CD4-positive, CD25-positive, alpha-beta regulatory T cell (primary cell): ENCODE measurements around the gene FZR1. TPM values are rescaled to one million over a fixed set of nuclear protein-coding genes. Genes with fewer than 3 reads are reported as not detected.
A peak's percentile ranks its signal among the peaks of the same experiment; 100 is the strongest.

ENCODE experiments used
- ATAC-seq, 2 donors: fragments of 150-1000 bp; cut with Tn5 transposase; one replicate each; pipeline ENCODE4 v1.10.0; 2021; ENCODE audit warnings: low read depth in 2 of 2, moderate number of reproducible peaks in 2 of 2, moderate library complexity in 1 of 2
- DNase-seq, 3 donors: peaks; one replicate each; pipeline versions ENCODE4 v3.0.0 to v3.0.0-alpha.2; 2012 to 2022; ENCODE audit warnings: mixed read lengths in 1 of 3
- H3K27ac ChIP-seq: one replicate; pipeline ENCODE4 v1.7.0; 2013; ENCODE audit warnings: mild to moderate bottlenecking, low read length; ENCODE audit not compliant: insufficient read depth, poor library complexity, severe bottlenecking
- H3K27me3 ChIP-seq: one replicate; pipeline ENCODE4 v1.7.0; 2013; ENCODE audit warnings: low read length; ENCODE audit not compliant: control insufficient read depth, insufficient read depth
- H3K36me3 ChIP-seq: one replicate; pipeline ENCODE4 v1.7.0; 2013; ENCODE audit warnings: mild to moderate bottlenecking, low read length, moderate library complexity; ENCODE audit not compliant: control insufficient read depth, insufficient read depth
- H3K4me1 ChIP-seq: 2 replicates; pipeline ENCODE4 v1.7.0; 2013; ENCODE audit warnings: mild to moderate bottlenecking, low read length; ENCODE audit not compliant: insufficient read depth, control insufficient read depth, poor library complexity, severe bottlenecking
- H3K4me3 ChIP-seq: one replicate; pipeline ENCODE4 v1.7.0; 2013; ENCODE audit warnings: low read depth, mild to moderate bottlenecking, low read length, moderate library complexity
- H3K9me3 ChIP-seq, 2 experiments: 1 replicate in 1 of 2; 2 replicates in 1 of 2; pipeline ENCODE4 v1.7.0; 2013; ENCODE audit warnings: low read length in 2 of 2, mild to moderate bottlenecking in 1 of 2, moderate library complexity in 1 of 2; ENCODE audit not compliant: control insufficient read depth in 2 of 2
- H3K27ac Mint-ChIP-seq, 3 donors: one replicate each; pipeline ENCODE4 v1.8.0; 2020 to 2022; ENCODE audit warnings: mild to moderate bottlenecking in 3 of 3, mixed read lengths in 3 of 3, moderate library complexity in 2 of 3
- H3K27me3 Mint-ChIP-seq: one replicate; pipeline ENCODE4 v1.8.0; 2022; ENCODE audit warnings: mild to moderate bottlenecking, mixed read lengths
- H3K36me3 Mint-ChIP-seq: one replicate; pipeline ENCODE4 v1.8.0; 2020; ENCODE audit warnings: mixed read lengths
- H3K4me1 Mint-ChIP-seq, 4 donors: one replicate each; pipeline ENCODE4 v1.8.0; 2020 to 2022; ENCODE audit warnings: mixed read lengths in 4 of 4, mild to moderate bottlenecking in 1 of 4
- H3K4me3 Mint-ChIP-seq, 4 donors: one replicate each; pipeline ENCODE4 v1.8.0; 2020 to 2022; ENCODE audit warnings: mild to moderate bottlenecking in 4 of 4, mixed read lengths in 4 of 4, moderate library complexity in 3 of 4
- H3K9me3 Mint-ChIP-seq, 7 donors: one replicate each; pipeline ENCODE4 v1.8.0; 2020 to 2022; ENCODE audit warnings: mixed read lengths in 7 of 7, mild to moderate bottlenecking in 3 of 7, moderate library complexity in 2 of 7
- polyA plus RNA-seq, 4 donors: library from polyadenylated mRNA; unstranded; fragments of 300-500 nt; fragmentation: Illumina TruSeq; gene quantifications; one replicate each; pipeline ENCODE4 v1.2.3, GENCODE V29; 2021
- total RNA-seq: library from RNA; stranded (reverse); gene quantifications from one replicate; pipeline ENCODE4 v1.2.3, GENCODE V29; 2022

FZR1 gene
- total and polyA plus RNA-seq, 5 donors from 2014 or later = 9.1 to 107 (median 10.7) TPM

- H3K9me3 Mint-ChIP-seq = peaks cover 0 to 2% (median 0%) of the 10 kb centered on the region in 7 donors
- no peaks in the 10 kb centered on the region for H3K36me3 Mint-ChIP-seq
- Histone ChIP-seq H3K4me3 (no peak overlapping the region), H3K4me1 (peaks cover 12% of the 10 kb centered on the region), H3K36me3 (no peaks in the 10 kb centered on the region), H3K27ac (no peak overlapping the region), H3K27me3 (no peaks in the 10 kb centered on the region), H3K9me3 (no peaks in the 10 kb centered on the region)
- H3K4me1 Mint-ChIP-seq = peaks cover 0 to 18% (median 7%) of the 10 kb centered on the region in 4 donors
- ATAC-seq (no peak), DNase-seq (no peak)
- H3K27me3 Mint-ChIP-seq = peaks cover 5% of the 10 kb centered on the region
- H3K27ac Mint-ChIP-seq = no peak overlapping the region
- H3K4me3 Mint-ChIP-seq = no peak overlapping the region
These were observed 28.6 kb upstream of the FZR1 start for GRCh38 chr19:3477506-3477905.

DNA sequence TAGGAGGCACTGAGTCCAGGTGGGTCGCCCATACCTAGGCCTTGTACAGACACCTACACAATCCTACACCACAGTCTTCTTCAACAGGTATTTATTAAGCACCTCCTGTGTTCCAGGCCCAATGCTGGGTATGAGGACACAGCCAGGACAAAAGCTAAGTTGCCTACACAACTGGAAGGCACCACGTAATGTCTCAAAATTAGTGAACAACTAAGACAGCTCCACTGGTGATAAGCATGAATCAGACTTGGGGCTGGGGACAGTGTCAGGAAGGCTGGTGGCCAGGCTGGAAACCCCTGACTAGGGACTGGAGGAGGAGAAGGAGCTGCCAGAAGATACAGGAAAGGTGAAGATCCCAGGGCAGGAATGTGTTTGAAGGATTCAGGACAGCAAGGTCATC is 28.2 kb upstream of the FZR1 start:
- Histone ChIP-seq H3K4me3 (no peak overlapping the region), H3K9me3 (no peaks in the 10 kb centered on the region), H3K27me3 (no peaks in the 10 kb centered on the region), H3K36me3 (no peaks in the 10 kb centered on the region), H3K4me1 (peaks cover 12% of the 10 kb centered on the region), H3K27ac (no peak overlapping the region)
- Mint-ChIP-seq H3K36me3 (no peaks in the 10 kb centered on the region), H3K4me1 (peaks cover 0 to 18% (median 7%) of the 10 kb centered on the region in 4 donors), H3K4me3 (peak overlapping the region in 3 of 4 donors; percentile 36 to 71 (median 55)), H3K27ac (peak overlapping the region in 1 of 3 donors; percentile 57), H3K27me3 (peaks cover 5% of the 10 kb centered on the region), H3K9me3 (peaks cover 0 to 2% (median 0%) of the 10 kb centered on the region in 7 donors)
- ATAC-seq (no peak), DNase-seq (no peak)

GRCh38 chr19:3478409-3479176 is 27.5 kb upstream of the FZR1 start:
- peak overlapping the region; percentile 36 to 79 (median 58) for H3K4me3 Mint-ChIP-seq
- Histone ChIP-seq H3K9me3 (no peaks in the 10 kb centered on the region), H3K27me3 (no peaks in the 10 kb centered on the region), H3K4me3 (no peak overlapping the region), H3K36me3 (no peaks in the 10 kb centered on the region), H3K27ac (no peak overlapping the region), H3K4me1 (peaks cover 12% of the 10 kb centered on the region)
- peaks cover 5% of the 10 kb centered on the region for H3K27me3 Mint-ChIP-seq
- H3K27ac Mint-ChIP-seq = peak overlapping the region; percentile 46 to 57 (median 52)
- H3K36me3 Mint-ChIP-seq = no peaks in the 10 kb centered on the region
- peak in 1 of 3 donors; percentile 43 for DNase-seq
- ATAC-seq = peak; percentile 11 to 14
- H3K4me1 Mint-ChIP-seq = peaks cover 0 to 18% (median 7%) of the 10 kb centered on the region in 4 donors
- H3K9me3 Mint-ChIP-seq = peaks cover 0 to 2% (median 0%) of the 10 kb centered on the region in 7 donors

GRCh38 chr19:3479177-3479833 is 26.8 kb upstream of the FZR1 start:
- ATAC-seq (peak; percentile 41 to 59), DNase-seq (peak; percentile 38 to 55 (median 50))
- Mint-ChIP-seq H3K27me3 (peaks cover 5% of the 10 kb centered on the region), H3K36me3 (no peaks in the 10 kb centered on the region), H3K27ac (peak overlapping the region in 1 of 3 donors; percentile 52), H3K4me3 (peak overlapping the region in 2 of 4 donors; percentile 38 to 44), H3K9me3 (no peaks in the 10 kb centered on the region), H3K4me1 (peaks cover 0 to 18% (median 7%) of the 10 kb centered on the region in 4 donors)
- Histone ChIP-seq H3K4me3 (no peak overlapping the region), H3K36me3 (no peaks in the 10 kb centered on the region), H3K9me3 (no peaks in the 10 kb centered on the region), H3K4me1 (peaks cover 12% of the 10 kb centered on the region), H3K27me3 (no peaks in the 10 kb centered on the region), H3K27ac (no peak overlapping the region)

GRCh38 chr19:3479834-3480215 is 26.3 kb upstream of the FZR1 start:
- H3K9me3 ChIP-seq = no peaks in the 10 kb centered on the region
- Mint-ChIP-seq H3K27ac (no peak overlapping the region), H3K4me1 (peaks cover 0 to 18% (median 7%) of the 10 kb centered on the region in 4 donors), H3K36me3 (no peaks in the 10 kb centered on the region), H3K4me3 (peak overlapping the region in 1 of 4 donors; percentile 22), H3K9me3 (no peaks in the 10 kb centered on the region), H3K27me3 (peaks cover 5% of the 10 kb centered on the region)
- H3K4me3 ChIP-seq = no peak overlapping the region
- H3K36me3 ChIP-seq = no peaks in the 10 kb centered on the region
- no peaks in the 10 kb centered on the region for H3K27me3 ChIP-seq
- no peak for ATAC-seq
- no peak overlapping the region for H3K27ac ChIP-seq
- DNase-seq = peak; percentile 26 to 41 (median 36)
- peaks cover 12% of the 10 kb centered on the region for H3K4me1 ChIP-seq

DNA sequence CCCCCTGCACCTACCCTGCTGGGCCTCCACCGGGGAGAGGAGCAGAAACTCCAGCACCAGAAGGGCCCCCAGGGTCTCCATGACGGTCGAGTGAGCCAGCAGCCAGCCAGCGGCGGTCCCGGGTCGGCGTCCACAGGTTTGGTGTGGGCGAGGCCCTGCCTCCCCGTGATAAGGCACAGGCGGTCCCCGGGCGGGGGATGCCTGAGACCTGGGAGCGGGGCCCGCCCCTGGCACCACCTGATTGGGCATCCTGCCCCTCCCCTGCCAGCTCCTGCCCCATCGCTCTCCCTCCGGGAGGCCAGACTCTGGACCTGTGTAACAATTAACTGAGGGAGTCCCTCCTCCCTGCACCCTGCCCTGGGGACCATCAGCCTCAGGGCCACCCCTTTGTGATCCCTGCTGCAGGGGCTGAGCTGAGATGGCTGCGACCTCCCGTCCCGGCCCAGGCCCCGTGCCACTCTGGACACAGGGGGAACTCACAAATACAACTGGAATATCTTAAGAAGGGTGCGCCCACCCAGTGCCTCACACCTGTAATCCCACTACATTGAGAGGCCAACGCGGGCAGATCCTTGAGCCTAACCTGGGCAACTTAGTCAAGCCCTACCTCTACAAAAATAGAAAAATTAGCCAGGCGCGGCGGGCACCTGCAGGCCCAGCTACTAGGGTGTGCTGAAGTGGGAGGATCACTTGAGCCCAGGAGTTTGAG is 25.6 kb upstream of the FZR1 start, which contains the start of gene SMIM24:
SMIM24 (minus strand) TSS at position 143 of the 709 bp plus-strand sequence; CDS start at position 81, 62 bp downstream.
- no peaks in the 10 kb centered on the region for H3K9me3 Mint-ChIP-seq
- no peaks in the 10 kb centered on the region for H3K36me3 Mint-ChIP-seq
- H3K36me3 ChIP-seq = no peaks in the 10 kb centered on the region
- peaks cover 12% of the 10 kb centered on the region for H3K4me1 ChIP-seq
- H3K4me3 Mint-ChIP-seq = peak within 1 kb of the TSS in 1 of 4 donors; percentile 22
- H3K27me3 ChIP-seq = no peaks in the 10 kb centered on the region
- H3K27me3 Mint-ChIP-seq = peaks cover 5% of the 10 kb centered on the region
- H3K9me3 ChIP-seq = no peaks in the 10 kb centered on the region
- peaks cover 0 to 20% (median 7%) of the 10 kb centered on the region in 4 donors for H3K4me1 Mint-ChIP-seq
- DNase-seq (no peak), ATAC-seq (no peak)
- no peak within 1 kb of the TSS for H3K4me3 ChIP-seq
- peak within 1 kb of the TSS in 1 of 3 donors; percentile 80 for H3K27ac Mint-ChIP-seq
- H3K27ac ChIP-seq = no peak within 1 kb of the TSS

DNA sequence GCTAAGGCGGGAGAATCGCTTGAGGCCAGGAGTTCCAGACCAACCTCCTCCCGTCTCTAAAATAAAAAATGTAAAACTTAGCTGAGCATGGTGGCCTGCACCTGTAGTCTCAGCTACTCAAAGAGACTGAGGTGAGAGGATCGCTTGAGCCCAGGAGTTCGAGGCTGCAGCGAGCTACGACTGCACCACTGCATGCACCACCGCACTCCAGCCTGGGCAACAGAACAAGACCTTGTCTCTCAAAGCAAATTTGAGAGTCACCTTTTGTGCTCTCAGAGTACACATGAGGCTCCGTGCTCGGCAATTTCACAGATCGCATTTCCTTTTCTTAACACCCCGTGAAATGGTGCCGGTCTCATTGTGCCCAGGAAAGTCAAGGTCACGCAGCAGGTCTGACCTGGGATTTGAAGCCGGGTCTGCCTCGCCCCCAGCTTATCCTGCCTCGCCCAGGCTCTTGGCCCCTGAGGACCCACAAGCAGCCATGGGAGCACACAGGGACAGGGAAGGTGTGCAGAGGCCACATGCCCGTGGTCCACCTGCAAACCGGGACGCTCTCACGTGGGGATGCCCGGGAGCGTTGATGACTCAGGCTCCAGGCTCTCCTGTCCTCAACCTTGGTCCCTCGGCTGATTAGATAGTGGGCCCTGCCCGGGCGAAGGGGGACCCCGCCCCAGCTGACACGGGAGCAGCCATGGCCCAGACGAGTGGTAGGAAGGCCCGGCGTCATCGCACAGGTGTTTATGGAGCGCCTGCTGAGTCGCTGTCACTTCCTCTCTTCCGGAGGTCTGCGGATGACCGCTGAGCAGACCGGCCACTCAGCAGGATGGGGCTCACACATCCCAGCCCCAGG is 24.6 kb upstream of the FZR1 start:
- Histone ChIP-seq H3K27me3 (no peaks in the 10 kb centered on the region), H3K36me3 (no peaks in the 10 kb centered on the region), H3K27ac (no peak overlapping the region), H3K9me3 (no peaks in the 10 kb centered on the region), H3K4me3 (no peak overlapping the region), H3K4me1 (peaks cover 12% of the 10 kb centered on the region)
- Mint-ChIP-seq H3K36me3 (no peaks in the 10 kb centered on the region), H3K27me3 (peaks cover 5% of the 10 kb centered on the region), H3K27ac (peak overlapping the region in 1 of 3 donors; percentile 80), H3K4me3 (no peak overlapping the region), H3K9me3 (no peaks in the 10 kb centered on the region), H3K4me1 (peaks cover 0 to 20% (median 7%) of the 10 kb centered on the region in 4 donors)
- DNase-seq (no peak), ATAC-seq (no peak)
